ENCODE data around the gene KIAA0232. TPM values are rescaled to one million over a fixed set of nuclear protein-coding genes. Genes with fewer than 3 reads are reported as not detected.

Gene KIAA0232
- total RNA-seq, 1 experiment from 2014 or later: 28.5 TPM

DNA sequence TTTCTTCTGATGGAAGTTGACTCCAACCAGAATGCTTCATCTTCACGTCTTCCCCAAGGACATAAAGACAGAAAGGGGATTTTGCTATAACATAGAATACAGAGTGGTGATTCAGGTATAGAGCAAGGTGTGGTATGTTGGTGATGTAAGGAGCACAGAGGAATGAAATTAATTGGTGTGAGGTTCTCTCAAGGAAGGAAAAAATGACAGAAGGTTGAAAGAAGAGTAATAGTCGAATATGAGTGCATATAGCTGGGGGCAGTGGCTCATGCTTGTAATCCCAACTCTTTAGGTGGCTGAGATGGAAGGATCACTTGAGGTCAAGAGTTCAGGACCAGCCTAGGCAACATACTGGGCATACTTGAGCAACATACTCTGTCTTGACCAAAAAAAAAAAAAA lies 20.1 kb downstream of the KIAA0232 start:
- no peaks in the 10 kb centered on the region for H3K23me2 ChIP-seq (ENCODE audit: insufficient read length, low read depth, low read length, poor library complexity, severe bottlenecking)

More for the DNA sequence above, 20.1 kb downstream of the KIAA0232 start:
- no peak overlapping the region for H3K14ac ChIP-seq (ENCODE audit: insufficient read depth, low read length)
- peak overlapping the region in 1 of 3 experiments; percentile 9; a peak in 1 of 7 replicates for H3K27ac Mint-ChIP-seq
- H3K4me1 Mint-ChIP-seq: peaks cover 15 to 21% of the 10 kb centered on the region in 2 experiments
- no CpG with 5 or more reads among the region's 2 CpGs for WGBS (ENCODE audit: extremely low coverage, insufficient read length, low lambda C conversion rate)
- H3K4me2 ChIP-seq (ENCODE audit: insufficient read depth, insufficient read length, low read length): no peak overlapping the region
- peaks cover 0 to 9% (median 6%) of the 10 kb centered on the region in 3 experiments; a peak in 4 of 7 replicates for H3K36me3 Mint-ChIP-seq (ENCODE audit: insufficient read depth in 1 of 3, low read depth in 3 of 3)
- H3K9me3 Mint-ChIP-seq: no peaks in the 10 kb centered on the region
- H3K9ac ChIP-seq (ENCODE audit: extremely low read depth, insufficient read length, low read length): no peak overlapping the region
- H3K4me3 Mint-ChIP-seq: no peak overlapping the region
- H3K4ac ChIP-seq (ENCODE audit: low read depth, low read length): no peak overlapping the region
- H3K27me3 ChIP-seq (ENCODE audit: insufficient read depth, low read length): no peaks in the 10 kb centered on the region
- H2BK120ac ChIP-seq (ENCODE audit: low read depth, low read length, poor library complexity, severe bottlenecking): no peak overlapping the region
- H2BK20ac ChIP-seq (ENCODE audit: low read depth, low read length, poor library complexity, severe bottlenecking): no peak overlapping the region
- H3K27me3 Mint-ChIP-seq (ENCODE audit: low read depth): no peaks in the 10 kb centered on the region
- H4K5ac ChIP-seq (ENCODE audit: insufficient read length, low read depth, low read length): no peak overlapping the region
- H3K18ac ChIP-seq (ENCODE audit: insufficient read length, low read depth, low read length): no peak overlapping the region
- no peak overlapping the region for H4K8ac ChIP-seq (replicated peaks; ENCODE audit: insufficient read length, low read depth, low read length)
- peaks cover 15% of the 10 kb centered on the region; the same call in 1 of the 2 replicates for H3K79me2 ChIP-seq (ENCODE audit: insufficient read depth, low read length)
- no peak overlapping the region for H3K27ac ChIP-seq (ENCODE audit: insufficient read length, low read depth, low read length)
- no peak overlapping the region for H2AK5ac ChIP-seq (ENCODE audit: insufficient read length, low read length)
- no peak overlapping the region for H2BK12ac ChIP-seq (ENCODE audit: insufficient read length, low read depth, low read length)
- H2BK5ac ChIP-seq (ENCODE audit: insufficient read length, low read length): no peak overlapping the region
- no peak overlapping the region for H2BK15ac ChIP-seq (ENCODE audit: low read depth, low read length)
- no peak overlapping the region for H2AFZ ChIP-seq (ENCODE audit: low read length)
- peaks cover 6% of the 10 kb centered on the region for H3K79me1 ChIP-seq (ENCODE audit: insufficient read depth, low read depth, low read length, poor library complexity, severe bottlenecking)
- DNase-seq: no peak
- no peaks in the 10 kb centered on the region for H3K4me1 ChIP-seq (ENCODE audit: insufficient read depth, low read length)
- H3K56ac ChIP-seq (ENCODE audit: insufficient read length, low read depth, low read length): no peak overlapping the region
- no peak overlapping the region for H3T11ph ChIP-seq (ENCODE audit: low read length)
- no peaks in the 10 kb centered on the region for H4K20me1 ChIP-seq (ENCODE audit: control insufficient read depth, insufficient read depth, insufficient read length)
- TF ChIP-seq, protein P1, sequence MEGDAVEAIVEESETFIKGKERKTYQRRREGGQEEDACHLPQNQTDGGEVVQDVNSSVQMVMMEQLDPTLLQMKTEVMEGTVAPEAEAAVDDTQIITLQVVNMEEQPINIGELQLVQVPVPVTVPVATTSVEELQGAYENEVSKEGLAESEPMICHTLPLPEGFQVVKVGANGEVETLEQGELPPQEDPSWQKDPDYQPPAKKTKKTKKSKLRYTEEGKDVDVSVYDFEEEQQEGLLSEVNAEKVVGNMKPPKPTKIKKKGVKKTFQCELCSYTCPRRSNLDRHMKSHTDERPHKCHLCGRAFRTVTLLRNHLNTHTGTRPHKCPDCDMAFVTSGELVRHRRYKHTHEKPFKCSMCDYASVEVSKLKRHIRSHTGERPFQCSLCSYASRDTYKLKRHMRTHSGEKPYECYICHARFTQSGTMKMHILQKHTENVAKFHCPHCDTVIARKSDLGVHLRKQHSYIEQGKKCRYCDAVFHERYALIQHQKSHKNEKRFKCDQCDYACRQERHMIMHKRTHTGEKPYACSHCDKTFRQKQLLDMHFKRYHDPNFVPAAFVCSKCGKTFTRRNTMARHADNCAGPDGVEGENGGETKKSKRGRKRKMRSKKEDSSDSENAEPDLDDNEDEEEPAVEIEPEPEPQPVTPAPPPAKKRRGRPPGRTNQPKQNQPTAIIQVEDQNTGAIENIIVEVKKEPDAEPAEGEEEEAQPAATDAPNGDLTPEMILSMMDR (conservative IDR thresholded peaks at IDR 0.05): no peak
- no peak overlapping the region for H3K23ac ChIP-seq (ENCODE audit: insufficient read length, low read depth, low read length)
- H4K91ac ChIP-seq (ENCODE audit: insufficient read length, low read depth, low read length): no peak overlapping the region
- no peaks in the 10 kb centered on the region for H3K9me3 ChIP-seq (ENCODE audit: control insufficient read depth, low read depth, low read length)

Measured in H9 (cell line).